K562 (cell line): ENCODE measurements around the gene SEC14L2. TPM values are rescaled to one million over a fixed set of nuclear protein-coding genes. Genes with fewer than 3 reads are reported as not detected.
A peak's percentile ranks its signal among the peaks of the same experiment; 100 is the strongest.

Experiments
- ATAC-seq: fragments of 200-7000 bp; cut with Tn5 transposase; 3 replicates; pipeline ENCODE4 v1.9.1; 2020; ENCODE audit warnings: moderate library complexity
- BruUV-seq: library from RNA; stranded (reverse); fragments of 400-500 nt; replicated peaks from 2 replicates; lab custom pipeline; 2021; lab: Mats Ljungman, UMichigan
- CTCF ChIA-PET: fragments of 300-600 bp; formaldehyde crosslinking; extraction: SDS; loops from one replicate; lab custom pipeline; 2021; ENCODE audit warnings: low intra/inter-chr PET ratio; lab: Yijun Ruan, JAX
- POLR2A ChIA-PET: fragments of 300-600, 350-650 bp; sonication (Branson Sonifier 250); formaldehyde crosslinking; extraction: SDS; loops from one replicate; lab custom pipeline; 2021; ENCODE audit warnings: antibody characterized with exemption, inconsistent platforms; lab: Yijun Ruan, JAX
- DNase-seq, 4 experiments: peaks; one replicate each; pipeline versions ENCODE4 v3.0.0 to v3.0.0-alpha.2; 2011 to 2018; ENCODE audit warnings: low spot score in 3 of 4, mixed read lengths in 3 of 4; ENCODE audit errors: extremely low read depth in 1 of 4
- FAIRE-seq: peaks from 2 replicates; lab custom pipeline; 2011; peaks lifted over from hg19 to GRCh38; lab: Jason Lieb, UNC
- H2AFZ ChIP-seq: 2 replicates; pipeline ENCODE4 v1.6.0; 2011; ENCODE audit warnings: low read depth, low read length, control low read depth, inconsistent platforms
- H3K27ac ChIP-seq: fragments of 200-600 bp; 3 replicates; pipeline ENCODE4 v1.8.0; 2011; ENCODE audit warnings: low read depth, mild to moderate bottlenecking, control low read depth, inconsistent platforms, low read length, moderate library complexity, mixed read lengths; ENCODE audit errors: extremely low read depth
- H3K27me3 ChIP-seq, 2 experiments: fragments of 300-600 bp in 1 of 2; 2 replicates in 1 of 2; 3 replicates in 1 of 2; pipeline versions ENCODE4 v1.6.0 to v1.8.0; 2011; ENCODE audit warnings: inconsistent platforms in 2 of 2, low read length in 2 of 2, mild to moderate bottlenecking in 1 of 2, mixed read lengths in 1 of 2, moderate library complexity in 1 of 2; ENCODE audit not compliant: control insufficient read depth in 2 of 2, insufficient read depth in 2 of 2
- H3K36me3 ChIP-seq: fragments of 300-600 bp; 3 replicates; pipeline ENCODE4 v1.8.0; 2011; ENCODE audit warnings: mild to moderate bottlenecking, low read length, inconsistent platforms; ENCODE audit not compliant: control insufficient read depth, insufficient read depth
- H3K4me1 ChIP-seq, 2 experiments: fragments of 200-600 bp in 1 of 2; replicated peaks in 1 of 2; 2 replicates in 1 of 2; 3 replicates in 1 of 2; pipeline versions ENCODE4 v1.5.1 to v1.8.0; 2011; ENCODE audit warnings: inconsistent platforms in 2 of 2, low read length in 2 of 2, mild to moderate bottlenecking in 1 of 2, mixed read lengths in 1 of 2, moderate library complexity in 1 of 2; ENCODE audit not compliant: control insufficient read depth in 2 of 2, insufficient read depth in 2 of 2
- H3K4me2 ChIP-seq: 2 replicates; pipeline ENCODE4 v1.6.1; 2011; ENCODE audit warnings: low read length, control low read depth, inconsistent platforms, mixed read lengths; ENCODE audit not compliant: insufficient read depth
- H3K4me3 ChIP-seq: fragments of 200-600 bp; sonication (generic), shearing (Covaris generic); 2 replicates; pipeline ENCODE4 v1.5.1; 2016; ENCODE audit warnings: control low read depth, inconsistent platforms
- H3K79me2 ChIP-seq: fragments of 200-600 bp; 3 replicates; pipeline ENCODE4 v1.8.0; 2011; ENCODE audit warnings: low read length, inconsistent platforms; ENCODE audit not compliant: control insufficient read depth, insufficient read depth
- H3K9ac ChIP-seq, 2 experiments: 2 replicates each; pipeline versions ENCODE4 v1.6.0 to v1.6.1; 2011; ENCODE audit warnings: low read depth in 2 of 2, low read length in 2 of 2, control low read depth in 1 of 2, inconsistent platforms in 1 of 2, mild to moderate bottlenecking in 1 of 2, mixed read lengths in 1 of 2; ENCODE audit not compliant: insufficient read depth in 1 of 2
- H3K9me1 ChIP-seq: one replicate; pipeline ENCODE4 v1.6.0; 2011; ENCODE audit warnings: inconsistent platforms, mild to moderate bottlenecking, low read length, moderate library complexity; ENCODE audit not compliant: control insufficient read depth, insufficient read depth
- H3K9me3 ChIP-seq: replicated peaks from 2 replicates; pipeline ENCODE4 v1.5.1; 2011; ENCODE audit warnings: low read depth, low read length, inconsistent platforms; ENCODE audit not compliant: control insufficient read depth, insufficient read depth
- H4K20me1 ChIP-seq: replicated peaks from 2 replicates; pipeline ENCODE4 v1.6.1; 2011; ENCODE audit warnings: low read length, inconsistent platforms, mixed read lengths; ENCODE audit not compliant: control insufficient read depth, insufficient read depth
- BHLHE40 ChIP-seq: IDR thresholded peaks from 2 replicates; pipeline ENCODE4 v1.6.1; 2011; ENCODE audit warnings: low read length, improper control_type of control experiment
- PYGO2 ChIP-seq: fragments of 450-650 bp; IDR thresholded peaks from 2 replicates; pipeline ENCODE4 v1.6.1; 2016; ENCODE audit warnings: mild to moderate bottlenecking, missing genetic modification characterization, moderate library complexity, missing compliant biosample characterization
- SAP30 ChIP-seq: fragments of 200-600 bp; sonication (generic); IDR thresholded peaks from 2 replicates; pipeline ENCODE4 v1.6.1; 2012; ENCODE audit warnings: borderline replicate concordance, low read depth, mild to moderate bottlenecking, moderate library complexity, low read length, control low read depth, inconsistent platforms; ENCODE audit not compliant: insufficient read depth, poor library complexity, severe bottlenecking
- WGBS: fragments of 100-300 bp; shearing (Covaris generic); methylation state at CpG from one replicate; pipeline ENCODE4 v1.1.6; 2016; ENCODE audit warnings: low coverage, mixed read lengths; ENCODE audit not compliant: insufficient coverage; ENCODE audit errors: missing lambda C conversion rate; 5-methylcytosine and 5-hydroxymethylcytosine counted together
- in situ Hi-C: fragments of 300-500 bp; cut with MboI; formaldehyde crosslinking; loops from 4 replicates; pipeline ENCODE4 v1.15.0; 2018; ENCODE audit warnings: inconsistent platforms, mixed read lengths
- intact Hi-C: fragments of 100-400 bp; cut with micrococcal nuclease; formaldehyde crosslinking; loops from 2 replicates; pipeline ENCODE4 v1.14.2; 2022
- polyA plus RNA-seq, 8 experiments: library from polyadenylated mRNA; depleted of rRNA in 4 of 8; stranded (reverse) in 5 of 8; unstranded in 3 of 8; fragments of >200 nt; fragmentation: Nextera tagmentation in 2 of 8; fragmentation: Illumina TruSeq in 1 of 8; extraction: Ambion mirVana in 2 of 8; extraction: Trizol in 1 of 8; gene quantifications; 2 replicates each; pipeline versions ENCODE4 v1.2.1 to v1.2.3, GENCODE V29; 2011 to 2014; ENCODE audit warnings: inconsistent platforms in 1 of 8, missing spikeins in 1 of 8
- total RNA-seq, 7 experiments: library from RNA; depleted of rRNA in 6 of 7; stranded (reverse); fragments of >200 nt in 6 of 7; fragmentation: Illumina TruSeq in 2 of 7; extraction: Trizol in 2 of 7; gene quantifications; 2 replicates each; pipeline versions ENCODE4 v1.2.1 to v1.2.3, GENCODE V29; 2011 to 2021; ENCODE audit warnings: low replicate concordance in 1 of 7
- TF ChIP-seq, protein P1 (sequence below), 2 experiments: IDR thresholded peaks in 1 of 2; conservative IDR thresholded peaks in 1 of 2; 2 replicates each; pipeline ENCODE4 v1.6.1; 2016; ENCODE audit warnings: low read depth in 2 of 2, mild to moderate bottlenecking in 1 of 2, missing compliant biosample characterization in 1 of 2, missing genetic modification characterization in 1 of 2, moderate library complexity in 1 of 2

SEC14L2 gene
- total and polyA plus RNA-seq, 9 of the 15 experiments (the other 6 are each of a cell fraction or from before 2014, with no cell fraction given) = 0.03 to 0.17 (median 0.10) TPM

DNA sequence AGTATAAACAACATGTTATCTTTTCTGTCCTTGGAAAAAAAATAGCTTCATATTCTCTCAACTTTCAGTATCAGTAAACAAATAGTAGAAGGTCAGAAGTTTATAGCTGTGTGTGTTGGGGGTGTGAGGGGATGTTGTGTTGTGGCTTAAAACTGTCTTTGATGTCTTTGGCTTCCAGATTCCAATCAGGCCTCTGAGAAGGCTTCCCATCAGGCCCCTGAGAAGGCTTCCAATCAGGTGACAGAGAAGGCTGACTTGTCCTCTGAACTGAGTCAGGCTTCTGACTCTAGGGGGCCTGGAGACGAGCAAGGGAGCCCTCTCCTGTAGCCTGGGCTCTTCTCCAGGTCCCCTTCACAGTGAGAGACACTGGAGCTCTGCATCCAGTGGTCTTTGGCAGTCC is 38.0 kb downstream of the SEC14L2 start:
- no peaks in the 10 kb centered on the region for H3K36me3 ChIP-seq
- 14% methylated on average over 1 of the region's 1 CpG for WGBS
- FAIRE-seq (no peak), DNase-seq (peak in 2 of 4 experiments; percentile 24 to 38)
- H3K9me3 ChIP-seq = no peaks in the 10 kb centered on the region; the same call in 1 of the 2 replicates
- peaks cover 21 to 25% of the 10 kb centered on the region in 2 experiments for H3K4me1 ChIP-seq
- intact Hi-C loops = no loop called here
- no peak overlapping the region for H3K4me3 ChIP-seq
- CTCF ChIA-PET = no interaction called here
- 0 out of 2 replicates have a peak overlapping the region, but pooled peaks have one; percentile 7 for H3K4me2 ChIP-seq
- POLR2A ChIA-PET = no interaction called here
- H3K9me1 ChIP-seq = no peaks in the 10 kb centered on the region
- H3K79me2 ChIP-seq = no peaks in the 10 kb centered on the region
- TF ChIP-seq, protein P1, sequence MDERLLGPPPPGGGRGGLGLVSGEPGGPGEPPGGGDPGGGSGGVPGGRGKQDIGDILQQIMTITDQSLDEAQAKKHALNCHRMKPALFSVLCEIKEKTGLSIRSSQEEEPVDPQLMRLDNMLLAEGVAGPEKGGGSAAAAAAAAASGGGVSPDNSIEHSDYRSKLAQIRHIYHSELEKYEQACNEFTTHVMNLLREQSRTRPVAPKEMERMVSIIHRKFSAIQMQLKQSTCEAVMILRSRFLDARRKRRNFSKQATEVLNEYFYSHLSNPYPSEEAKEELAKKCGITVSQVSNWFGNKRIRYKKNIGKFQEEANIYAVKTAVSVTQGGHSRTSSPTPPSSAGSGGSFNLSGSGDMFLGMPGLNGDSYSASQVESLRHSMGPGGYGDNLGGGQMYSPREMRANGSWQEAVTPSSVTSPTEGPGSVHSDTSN (CRISPR knock-in tag; IDR thresholded peaks at IDR 0.05; ENCODE audit: low read depth) = no peak
- TF ChIP-seq, protein P1 (tag; conservative IDR thresholded peaks at IDR 0.05; ENCODE audit: low read depth) = no peak
- TF ChIP-seq BHLHE40 (no peak), SAP30 (no peak), PYGO2 (tag) (no peak)
- TF ChIP-seq, all 486 proteins: peak for 0
- Histone ChIP-seq H2AFZ (peak overlapping the region; percentile 87), H4K20me1 (no peaks in the 10 kb centered on the region), H3K9ac (0 out of 4 replicates have a peak overlapping the region, but pooled peaks of 1 of the 2 experiments have one; percentile 9), H3K27me3 (no peaks in the 10 kb centered on the region), H3K27ac (peak overlapping the region; percentile 65)
- no TSS peak for BruUV-seq
- peak; percentile 58 for ATAC-seq
- in situ Hi-C loops = no loop called here
